Renal pelvis (tissue), 12 donors: ENCODE data around the gene FOLR3. TPM values are rescaled to one million over a fixed set of nuclear protein-coding genes. Genes with fewer than 3 reads are reported as not detected.
"Not testable (repeated sequence)": the region's sequence is repeated elsewhere in the genome, so short reads cannot be mapped to it uniquely, and the experiment has no call there.

Experiments used
- DNase-seq: peaks from one replicate; pipeline ENCODE4 v3.0.0-alpha.2; 2013
- long read RNA-seq, 16 experiments: transcript quantifications; one replicate each; lab custom pipeline, GENCODE V29; 2026
- polyA plus RNA-seq, 3 donors: library from polyadenylated mRNA; unstranded; fragments of 120-200 nt; gene quantifications; one replicate each; pipeline ENCODE4 v1.2.1, GENCODE V29; 2013; ENCODE audit not compliant: insufficient read length in 3 of 3

The FOLR3 gene
- 1 to 10 TPM; 1.6 to 2.8 (median 2.2) TPM for polyA plus RNA-seq
- long read RNA-seq, donor 1, partial matches to known transcripts, result 0 of 4 reads
- long read RNA-seq, donor 1, other reads (novel, unspliced or antisense), result 0 of 4 reads
- long read RNA-seq, donor 2, result 0 reads
- long read RNA-seq, donor 3, partial matches to known transcripts, result 0 of 1 reads
- long read RNA-seq, donor 3, other reads (novel, unspliced or antisense), result 0 of 1 reads
- long read RNA-seq, donor 4, partial matches to known transcripts, result 0 of 4 reads
- long read RNA-seq, donor 4, other reads (novel, unspliced or antisense), result 0 of 4 reads
- long read RNA-seq, donor 5, partial matches to known transcripts, result 0 of 2 reads
- long read RNA-seq, donor 5, other reads (novel, unspliced or antisense), result 0 of 2 reads
- long read RNA-seq, donor 6, partial matches to known transcripts, result 0 of 2 reads
- long read RNA-seq, donor 6, other reads (novel, unspliced or antisense), result 0 of 2 reads
- long read RNA-seq, donor 7, partial matches to known transcripts, result 0 of 1 reads
- long read RNA-seq, donor 7, other reads (novel, unspliced or antisense), result 0 of 1 reads
- long read RNA-seq, donor 8, result 0 reads
- long read RNA-seq, donor 9, transcript FOLR3-202 (2 exons, 364 nt), result major isoform, 6 of 6 reads
- long read RNA-seq, donor 9, partial matches to known transcripts, result 0 of 6 reads
- long read RNA-seq, donor 9, other reads (novel, unspliced or antisense), result 0 of 6 reads
- long read RNA-seq, donor 10, partial matches to known transcripts, result 0 of 3 reads
- long read RNA-seq, donor 10, other reads (novel, unspliced or antisense), result 0 of 3 reads
- long read RNA-seq, donor 11, partial matches to known transcripts, result 0 of 3 reads
- long read RNA-seq, donor 11, other reads (novel, unspliced or antisense), result 0 of 3 reads
- long read RNA-seq, donor 12, partial matches to known transcripts, result 0 of 1 reads
- long read RNA-seq, donor 12, other reads (novel, unspliced or antisense), result 0 of 1 reads
- long read RNA-seq, donor 13, partial matches to known transcripts, result 0 of 2 reads
- long read RNA-seq, donor 13, other reads (novel, unspliced or antisense), result 0 of 2 reads
- long read RNA-seq, donor 14, result 0 reads
- long read RNA-seq, donor 15, partial matches to known transcripts, result 0 of 1 reads
- long read RNA-seq, donor 15, other reads (novel, unspliced or antisense), result 0 of 1 reads
- long read RNA-seq, donor 16, partial matches to known transcripts, result 0 of 4 reads
- long read RNA-seq, donor 16, other reads (novel, unspliced or antisense), result 0 of 4 reads

- DNase-seq, result not testable (repeated sequence)
Measured at GRCh38 chr11:72135473-72135872, at the start of gene FOLR3. Gene FOLR3 (plus strand): TSS chr11:72135725. CDS start chr11:72135953, 228 bp downstream.

GRCh38 chr11:72088076-72088808 is 47.3 kb upstream of the FOLR3 start:
- DNase-seq, result no peak

GRCh38 chr11:72091292-72091691 is 44.2 kb upstream of the FOLR3 start:
- DNase-seq, result peak; percentile 73

GRCh38 chr11:72098741-72099140 is 36.8 kb upstream of the FOLR3 start:
- DNase-seq, result no peak

- DNase-seq, result no peak
Measured at GRCh38 chr11:72100009-72100408, 35.5 kb upstream of the FOLR3 start.

GRCh38 chr11:72100462-72100861 is 35.1 kb upstream of the FOLR3 start:
- no peak for DNase-seq

- no peak for DNase-seq
Measured at GRCh38 chr11:72102162-72102561, 33.4 kb upstream of the FOLR3 start.

- DNase-seq, result no peak
Measured at GRCh38 chr11:72102631-72102945, 32.9 kb upstream of the FOLR3 start.

- DNase-seq, result peak; percentile 99
Measured at GRCh38 chr11:72102946-72103753, 32.4 kb upstream of the FOLR3 start, which contains the start of gene LAMTOR1. Gene LAMTOR1 (minus strand): TSS chr11:72103297. CDS start chr11:72103224, 73 bp downstream.

- DNase-seq, result no peak
Measured at GRCh38 chr11:72103754-72104167, 31.8 kb upstream of the FOLR3 start.

GRCh38 chr11:72105888-72106287 is 29.6 kb upstream of the FOLR3 start, which contains the start of gene TOMT:
Gene TOMT (plus strand): TSS chr11:72105924. CDS start chr11:72105952, 28 bp downstream.
- no peak for DNase-seq

- no peak for DNase-seq
Measured at GRCh38 chr11:72111300-72112142, 24.0 kb upstream of the FOLR3 start.

- peak; percentile 100 for DNase-seq
Measured at GRCh38 chr11:72112143-72112977, 23.2 kb upstream of the FOLR3 start, which contains the start of gene ANAPC15. Gene ANAPC15 (minus strand): TSS chr11:72112695. CDS start chr11:72111276, 1,419 bp downstream.

GRCh38 chr11:72112978-72113808 is 22.3 kb upstream of the FOLR3 start:
- DNase-seq, result no peak

GRCh38 chr11:72114570-72114969 is 21.0 kb upstream of the FOLR3 start:
- no peak for DNase-seq

GRCh38 chr11:72116019-72116755 is 19.3 kb upstream of the FOLR3 start:
- DNase-seq, result no peak
